ENCODE data around the gene CCT7.

CCT7 gene

DNA sequence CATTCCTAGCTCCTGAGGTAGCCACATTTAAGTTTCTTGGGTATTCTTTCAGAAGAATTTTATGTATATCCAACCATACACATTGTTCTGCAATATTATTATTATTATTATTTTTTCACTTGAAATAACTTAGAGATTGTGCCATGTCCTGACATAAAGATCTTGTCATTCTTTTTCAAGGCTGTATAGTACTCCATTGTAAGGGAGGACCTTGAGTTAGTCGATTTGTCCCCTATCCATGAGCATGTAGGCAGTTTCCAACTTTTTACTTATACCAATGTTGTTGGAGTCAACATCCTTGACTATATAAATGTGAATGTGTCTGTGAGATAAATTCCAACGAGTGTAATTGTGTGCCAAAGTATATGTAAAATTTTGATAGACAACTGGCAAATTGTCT, 60.1 kb downstream of the CCT7 start:
- DNase-seq (ENCODE audit: low read depth): no peak

- DNase-seq (ENCODE audit: low read depth): no peak
Measured at GRCh38 chr2:73295751-73296400, 61.8 kb downstream of the CCT7 start.

DNA sequence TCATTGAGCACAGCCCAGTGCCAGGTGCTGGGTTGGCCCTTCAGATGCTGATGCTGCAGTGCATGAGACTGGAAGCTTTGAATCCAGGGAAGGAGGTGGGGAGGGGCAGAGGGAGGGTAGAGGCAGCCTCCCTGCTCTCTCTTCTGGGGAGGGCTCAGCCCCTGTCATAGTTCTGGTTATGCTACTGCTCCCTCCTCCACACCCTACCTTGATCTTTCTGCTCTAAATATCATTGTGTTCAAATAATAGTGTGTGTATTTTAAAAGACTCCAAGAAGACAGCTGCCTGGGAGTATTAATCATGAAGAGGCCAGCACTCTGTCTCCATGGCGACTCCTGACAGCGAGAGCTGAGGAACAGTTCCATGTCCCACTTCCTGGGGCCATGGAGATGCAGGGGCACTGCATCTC, 63.0 kb downstream of the CCT7 start:
- DNase-seq (ENCODE audit: low read depth): no peak

DNA sequence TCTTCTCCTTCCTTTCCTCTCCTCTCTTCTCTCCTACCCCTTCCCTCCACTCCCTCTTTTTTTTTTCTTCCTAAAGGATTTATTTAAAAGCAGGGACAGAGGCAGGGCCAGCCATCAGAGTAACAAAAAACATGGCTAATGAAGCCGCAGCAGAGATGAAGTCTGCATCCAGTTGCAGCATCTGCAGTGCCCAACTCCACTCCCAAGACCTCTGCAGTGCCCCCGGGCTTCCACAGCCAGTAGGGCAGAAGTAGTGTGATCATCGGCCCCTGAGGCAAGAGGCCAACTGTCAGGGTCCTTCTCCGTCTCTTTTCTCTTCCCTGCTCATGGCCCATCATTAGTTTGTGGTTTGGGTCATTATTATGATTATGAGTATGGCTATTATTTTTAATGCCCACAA, 63.5 kb downstream of the CCT7 start:
- DNase-seq (ENCODE audit: low read depth): no peak

- no peak for DNase-seq (ENCODE audit: low read depth)
Measured at GRCh38 chr2:73300926-73301325, 66.8 kb downstream of the CCT7 start.

- no peak for DNase-seq (ENCODE audit: low read depth)
Measured at GRCh38 chr2:73301636-73302035, 67.5 kb downstream of the CCT7 start.
